ENCODE data around the gene ZCCHC7. TPM values are rescaled to one million over a fixed set of nuclear protein-coding genes. Genes with fewer than 3 reads are reported as not detected.

The ZCCHC7 gene
- total and polyA plus RNA-seq, 9 of the 15 experiments (the other 6 are each of a cell fraction or from before 2014, with no cell fraction given), result 34.1 to 68.9 (median 48.8) TPM

- TF ChIP-seq KLF10 (CRISPR knock-in tag; IDR thresholded peaks at IDR 0.05) (no peak), CTBP1 (IDR thresholded peaks at IDR 0.05; ENCODE audit: borderline replicate concordance) (peak; percentile 47; the same call in 1 of the 2 replicates), DMBX1 (CRISPR knock-in tag; IDR thresholded peaks at IDR 0.05; ENCODE audit: borderline replicate concordance) (peak; percentile 97), XRCC3 (IDR thresholded peaks at IDR 0.05) (no peak), MTA1 (IDR thresholded peaks at IDR 0.05; ENCODE audit: borderline replicate concordance) (peak; percentile 96), GTF2A2 (tag; IDR thresholded peaks at IDR 0.05) (0 out of 2 replicates have a peak, but pooled peaks have one; percentile 7), RCOR1 (IDR thresholded peaks at IDR 0.05; ENCODE audit: borderline replicate concordance in 1 of 2, low read depth in 2 of 2, low read length in 2 of 2) (peak in 1 of 2 experiments; percentile 71; a peak in 1 of 4 replicates), DACH1 (IDR thresholded peaks at IDR 0.05; ENCODE audit: partially characterized antibody) (no peak), BCLAF1 (IDR thresholded peaks at IDR 0.05; ENCODE audit: borderline replicate concordance in 1 of 2, control insufficient read depth in 1 of 2, low read depth in 2 of 2, low read length in 1 of 2) (peak in 1 of 2 experiments; percentile 86; a peak in 1 of 4 replicates), CXXC5 (CRISPR knock-in tag; IDR thresholded peaks at IDR 0.05) (peak; percentile 99), C11orf30 (IDR thresholded peaks at IDR 0.05; ENCODE audit: low read depth) (peak; percentile 89), ERF (CRISPR knock-in tag; IDR thresholded peaks at IDR 0.05) (peak; percentile 93), ZNF75A (CRISPR knock-in tag; IDR thresholded peaks at IDR 0.05) (no peak), ZBTB34 (CRISPR knock-in tag; IDR thresholded peaks at IDR 0.05) (peak; percentile 71; the same call in 1 of the 2 replicates), NEUROD1 (IDR thresholded peaks at IDR 0.05; ENCODE audit: borderline replicate concordance, low read depth, low read length, partially characterized antibody) (peak; percentile 69), STAT6 (CRISPR knock-in tag; IDR thresholded peaks at IDR 0.05) (peak; percentile 34; the same call in 1 of the 2 replicates)
- TF ChIP-seq, protein P1, sequence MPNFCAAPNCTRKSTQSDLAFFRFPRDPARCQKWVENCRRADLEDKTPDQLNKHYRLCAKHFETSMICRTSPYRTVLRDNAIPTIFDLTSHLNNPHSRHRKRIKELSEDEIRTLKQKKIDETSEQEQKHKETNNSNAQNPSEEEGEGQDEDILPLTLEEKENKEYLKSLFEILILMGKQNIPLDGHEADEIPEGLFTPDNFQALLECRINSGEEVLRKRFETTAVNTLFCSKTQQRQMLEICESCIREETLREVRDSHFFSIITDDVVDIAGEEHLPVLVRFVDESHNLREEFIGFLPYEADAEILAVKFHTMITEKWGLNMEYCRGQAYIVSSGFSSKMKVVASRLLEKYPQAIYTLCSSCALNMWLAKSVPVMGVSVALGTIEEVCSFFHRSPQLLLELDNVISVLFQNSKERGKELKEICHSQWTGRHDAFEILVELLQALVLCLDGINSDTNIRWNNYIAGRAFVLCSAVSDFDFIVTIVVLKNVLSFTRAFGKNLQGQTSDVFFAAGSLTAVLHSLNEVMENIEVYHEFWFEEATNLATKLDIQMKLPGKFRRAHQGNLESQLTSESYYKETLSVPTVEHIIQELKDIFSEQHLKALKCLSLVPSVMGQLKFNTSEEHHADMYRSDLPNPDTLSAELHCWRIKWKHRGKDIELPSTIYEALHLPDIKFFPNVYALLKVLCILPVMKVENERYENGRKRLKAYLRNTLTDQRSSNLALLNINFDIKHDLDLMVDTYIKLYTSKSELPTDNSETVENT (CRISPR knock-in tag; IDR thresholded peaks at IDR 0.05), result peak; percentile 91
These were observed at the start of gene ZCCHC7 (continued) for GRCh38 chr9:37119907-37120842.
